ENCODE measurements around the gene ZRANB1.
A peak's percentile ranks its signal among the peaks of the same experiment; 100 is the strongest.

ZRANB1 gene

GRCh38 chr10:125035588-125036295, 93.8 kb downstream of the ZRANB1 start:
- DNase-seq (ENCODE audit: low spot score): no peak

DNA sequence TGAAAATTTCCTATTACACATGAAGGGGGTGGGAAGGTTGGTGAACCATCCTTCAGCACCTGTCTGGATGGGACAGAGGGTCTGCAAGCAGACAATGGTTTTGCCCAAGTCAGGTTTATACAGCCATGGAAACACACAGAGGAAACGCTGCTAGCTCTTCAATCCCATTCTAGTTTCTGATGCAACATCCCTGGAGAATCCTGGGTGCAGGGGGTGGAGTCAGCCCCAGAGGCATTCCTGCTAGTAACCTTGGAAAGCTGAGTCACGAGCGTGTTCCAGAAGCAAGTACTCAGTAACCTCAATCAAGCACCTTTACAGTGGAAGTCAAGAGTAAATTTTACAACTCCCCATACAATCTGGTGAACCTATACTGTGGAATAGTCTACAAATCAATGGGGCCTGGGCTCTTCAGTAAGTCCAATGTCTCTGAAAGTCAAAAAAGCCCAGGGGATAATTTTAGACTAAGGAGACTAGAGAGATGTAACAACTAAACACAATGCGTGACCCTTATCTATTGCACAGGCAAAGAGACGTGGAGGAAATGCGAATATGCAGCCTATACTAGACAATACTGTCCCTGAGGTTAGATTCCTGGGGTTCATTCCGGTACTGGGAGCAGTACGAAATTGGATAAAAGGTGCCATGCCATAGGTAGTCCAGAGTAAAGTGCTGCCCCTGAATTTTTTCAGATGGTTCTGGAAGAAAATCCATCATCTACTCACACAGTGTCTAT, 95.4 kb downstream of the ZRANB1 start:
- peak; percentile 14 for DNase-seq (ENCODE audit: low spot score)
